Measurements from ENCODE around the gene SSTR1.

Gene SSTR1

DNA sequence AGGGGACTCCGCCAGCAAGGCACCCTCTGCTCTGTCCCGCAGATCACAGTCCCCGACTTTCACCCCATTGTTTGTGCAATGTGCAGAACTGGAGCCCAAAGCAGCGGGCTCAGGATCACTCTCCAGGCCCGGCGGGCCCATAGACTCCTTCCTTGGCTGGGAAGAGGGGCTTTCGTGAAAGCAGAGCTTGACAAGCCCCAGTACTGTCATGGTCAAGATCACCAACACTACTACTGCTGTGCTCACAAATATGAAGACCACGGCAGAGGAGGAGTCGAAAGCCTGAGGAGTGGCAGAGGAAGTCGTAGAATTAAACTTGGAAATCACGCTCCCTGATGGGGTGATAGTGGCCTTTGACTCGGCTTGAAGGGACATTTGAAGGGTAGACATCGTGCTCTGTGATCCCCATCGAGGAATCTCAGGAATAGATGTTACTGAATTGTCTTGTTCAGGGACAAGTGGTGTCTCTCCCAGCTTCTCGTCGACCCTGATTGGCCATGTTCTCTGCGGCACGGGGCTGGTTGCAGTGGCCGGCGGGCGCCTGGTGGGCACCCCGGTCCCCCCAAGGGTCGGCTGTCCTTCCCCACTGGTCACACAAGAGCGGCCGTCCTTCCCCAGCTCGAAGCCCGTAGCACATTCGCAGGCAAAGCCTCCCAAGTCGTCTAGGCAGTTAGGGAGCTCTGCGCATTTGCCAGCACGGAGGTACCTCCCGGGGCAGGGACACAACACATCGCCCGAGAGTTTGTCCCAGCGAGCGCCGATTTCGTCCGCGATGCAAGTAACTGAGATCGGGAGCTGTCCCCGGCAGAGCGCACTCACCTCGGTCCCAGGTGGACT is 47.1 kb downstream of the SSTR1 start:
- DNase-seq (ENCODE audit: low read depth), result no peak
- no peak overlapping the region for H3K4me3 ChIP-seq (ENCODE audit: low read depth, low read length)
- no peak for TF ChIP-seq CTCF (IDR thresholded peaks at IDR 0.05; ENCODE audit: low read depth, low read length, missing control alignments)

GRCh38 chr14:38255408-38255672 is 47.6 kb downstream of the SSTR1 start:
- no peak for TF ChIP-seq CTCF (IDR thresholded peaks at IDR 0.05; ENCODE audit: low read depth, low read length, missing control alignments)
- no peak for DNase-seq (ENCODE audit: low read depth)
- H3K4me3 ChIP-seq (ENCODE audit: low read depth, low read length), result no peak overlapping the region

DNA sequence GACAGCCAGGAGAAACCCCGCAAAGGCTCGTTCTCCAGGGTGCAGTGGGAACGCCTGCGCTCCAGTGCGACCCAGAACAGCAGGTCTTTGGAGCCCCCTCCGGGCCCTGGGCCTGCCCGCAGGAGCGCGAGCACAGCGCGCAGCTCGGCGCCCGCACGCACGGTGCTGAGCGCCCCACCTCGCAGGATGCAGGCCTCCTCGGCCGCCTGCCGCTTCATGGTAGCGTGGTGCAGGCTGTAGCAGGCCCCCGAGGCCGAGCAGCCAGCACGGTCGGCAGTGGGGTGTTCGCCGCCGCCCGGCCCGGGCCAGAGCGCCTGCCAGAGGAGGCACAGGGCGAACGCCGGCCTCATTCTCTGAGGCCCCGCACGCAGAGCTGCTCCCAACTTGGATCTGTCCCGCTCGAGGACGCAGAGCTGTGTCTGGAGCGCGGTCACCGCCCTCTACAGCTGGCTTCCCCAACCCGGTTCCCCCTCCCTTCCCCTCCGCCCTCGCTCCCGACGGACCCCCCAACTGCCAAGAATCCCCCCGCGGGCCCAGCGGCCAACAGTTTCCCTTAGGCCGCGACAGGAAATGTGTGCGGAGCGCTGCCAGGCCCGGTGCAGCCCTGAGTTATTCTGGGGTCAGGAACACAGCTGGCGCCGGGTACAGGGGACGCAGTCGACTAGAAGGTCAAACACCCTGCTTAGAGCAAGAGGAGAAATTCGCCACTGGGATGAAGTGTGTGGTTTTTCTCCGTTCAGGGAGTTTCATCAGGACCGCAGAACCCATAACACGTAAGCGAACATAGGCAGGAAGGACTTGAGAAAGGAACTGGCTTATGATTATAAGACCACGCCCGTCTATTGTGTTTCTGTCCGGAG is 48.2 kb downstream of the SSTR1 start, which contains the start of gene CLEC14A:
Gene CLEC14A (minus strand): TSS at position 421 of the 860 bp plus-strand sequence. CDS start 71 bp downstream, at position 350.
- TF ChIP-seq CTCF (IDR thresholded peaks at IDR 0.05; ENCODE audit: low read depth, low read length, missing control alignments), result no peak
- no peak within 1 kb of the TSS for H3K4me3 ChIP-seq (ENCODE audit: low read depth, low read length)
- DNase-seq (ENCODE audit: low read depth), result no peak

DNA sequence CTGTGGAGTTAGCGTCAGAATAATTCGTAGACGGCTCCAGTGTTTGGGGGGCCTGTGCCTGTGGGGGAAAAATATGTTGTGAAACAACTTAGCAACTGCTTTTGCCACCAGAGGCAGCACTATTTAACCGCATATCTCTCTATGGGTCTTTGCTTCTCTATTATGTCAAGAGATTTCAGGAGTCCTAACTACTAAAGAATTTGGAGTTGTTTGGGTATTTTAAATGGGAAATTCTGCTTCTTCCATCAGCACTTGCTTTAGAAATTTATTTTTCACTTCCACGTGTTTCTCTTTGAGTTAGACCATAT is 48.8 kb downstream of the SSTR1 start:
- no peak for DNase-seq (ENCODE audit: low read depth)
- no peak overlapping the region for H3K4me3 ChIP-seq (ENCODE audit: low read depth, low read length)
- TF ChIP-seq CTCF (IDR thresholded peaks at IDR 0.05; ENCODE audit: low read depth, low read length, missing control alignments), result no peak

DNA sequence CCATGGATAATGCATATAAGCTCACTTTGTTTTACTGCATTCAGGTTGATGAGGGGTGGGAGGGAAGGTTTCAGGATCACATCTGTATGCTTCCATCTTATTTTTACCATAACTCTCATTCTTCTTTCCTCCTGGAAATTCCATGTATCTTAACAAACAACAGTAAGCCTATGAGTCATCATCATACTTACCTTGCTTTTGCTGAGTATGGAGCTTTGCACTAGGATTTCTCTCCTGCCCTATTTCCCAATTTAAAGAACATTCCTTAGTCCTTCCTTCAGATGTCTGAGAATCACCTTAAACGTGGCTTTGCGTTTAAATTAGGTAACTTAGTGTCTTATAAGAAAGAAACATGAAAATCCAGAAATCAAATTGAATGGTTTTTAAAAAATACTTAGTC is 49.8 kb downstream of the SSTR1 start:
- TF ChIP-seq CTCF (IDR thresholded peaks at IDR 0.05; ENCODE audit: low read depth, low read length, missing control alignments), result no peak
- DNase-seq (ENCODE audit: low read depth), result no peak
- H3K4me3 ChIP-seq (ENCODE audit: low read depth, low read length), result no peak overlapping the region

DNA sequence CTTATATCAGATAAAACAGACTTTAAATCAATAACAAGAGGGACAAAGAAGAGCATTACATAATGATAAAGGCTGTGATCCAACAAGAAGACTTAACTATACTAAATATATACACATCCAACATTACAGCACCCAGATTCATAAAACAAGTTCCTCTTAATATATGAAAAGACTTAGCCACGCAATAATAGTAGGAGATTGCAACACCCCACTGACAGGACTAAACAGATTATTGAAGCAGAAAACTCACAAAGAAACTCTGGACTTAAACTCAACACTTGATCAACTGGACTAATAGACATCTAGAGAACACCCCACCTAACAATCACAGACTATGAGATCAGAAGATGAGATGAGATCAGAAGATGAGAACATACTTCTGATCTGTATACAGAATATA is 53.9 kb downstream of the SSTR1 start:
- no peak overlapping the region for H3K4me3 ChIP-seq (ENCODE audit: low read depth, low read length)
- DNase-seq (ENCODE audit: low read depth), result no peak
- TF ChIP-seq CTCF (IDR thresholded peaks at IDR 0.05; ENCODE audit: low read depth, low read length, missing control alignments), result no peak

All from GM12864 (cell line).